Ishikawa (cell line): ENCODE data around the gene FGF4.

Experiments used
- CEBPB ChIP-seq: IDR thresholded peaks from 2 replicates; pipeline ENCODE4 v1.6.1; 2012
- CREB1 ChIP-seq: IDR thresholded peaks from 2 replicates; pipeline ENCODE4 v1.6.1; 2012; ENCODE audit warnings: low read depth
- EGR1 ChIP-seq: IDR thresholded peaks from 2 replicates; pipeline ENCODE4 v1.6.1; 2012
- EP300 ChIP-seq: IDR thresholded peaks from 2 replicates; pipeline ENCODE4 v1.6.1; 2012; ENCODE audit warnings: borderline replicate concordance
- FOXM1 ChIP-seq: IDR thresholded peaks from 2 replicates; pipeline ENCODE4 v1.6.1; 2012; ENCODE audit warnings: low read depth, borderline replicate concordance
- MAX ChIP-seq: IDR thresholded peaks from 2 replicates; pipeline ENCODE4 v1.6.1; 2012
- NFIC ChIP-seq: IDR thresholded peaks from 2 replicates; pipeline ENCODE4 v1.6.1; 2012
- RAD21 ChIP-seq: IDR thresholded peaks from 2 replicates; pipeline ENCODE4 v1.6.1; 2012; ENCODE audit warnings: low read depth
- REST ChIP-seq: IDR thresholded peaks from 2 replicates; pipeline ENCODE4 v1.6.1; 2012; ENCODE audit warnings: low read depth, mild to moderate bottlenecking
- TAF1 ChIP-seq: IDR thresholded peaks from 2 replicates; pipeline ENCODE4 v1.6.1; 2012; ENCODE audit warnings: low read depth, mild to moderate bottlenecking
- TCF12 ChIP-seq: IDR thresholded peaks from 2 replicates; pipeline ENCODE4 v1.6.1; 2012; ENCODE audit warnings: low read depth
- TEAD4 ChIP-seq: IDR thresholded peaks from 2 replicates; pipeline ENCODE4 v1.6.1; 2012
- USF1 ChIP-seq: IDR thresholded peaks from 2 replicates; pipeline ENCODE4 v1.6.1; 2012
- YY1 ChIP-seq: IDR thresholded peaks from 2 replicates; pipeline ENCODE4 v1.6.1; 2012; ENCODE audit warnings: low read depth
- ZBTB7A ChIP-seq: IDR thresholded peaks from 2 replicates; pipeline ENCODE4 v1.6.1; 2012; ENCODE audit warnings: low read depth

Gene FGF4

GRCh38 chr11:69750875-69751597 is 24.1 kb downstream of the FGF4 start:
- no peak for TF ChIP-seq CREB1
- TF ChIP-seq USF1, result no peak
- no peak for TF ChIP-seq RAD21
- no peak for TF ChIP-seq EGR1
- no peak for TF ChIP-seq REST
- TF ChIP-seq YY1, result no peak
- TF ChIP-seq EP300, result no peak
- no peak for TF ChIP-seq TCF12
- TF ChIP-seq TEAD4, result no peak
- TF ChIP-seq MAX, result no peak
- no peak for TF ChIP-seq CEBPB
- no peak for TF ChIP-seq NFIC
- no peak for TF ChIP-seq ZBTB7A
- no peak for TF ChIP-seq TAF1

- TF ChIP-seq NFIC (no peak), REST (no peak), EP300 (no peak), TCF12 (no peak), MAX (no peak), CREB1 (no peak), ZBTB7A (no peak), FOXM1 (no peak)
Observed at GRCh38 chr11:69750108-69750850, 24.9 kb downstream of the FGF4 start.

- TF ChIP-seq EP300 (no peak), YY1 (no peak), EGR1 (no peak), USF1 (no peak), FOXM1 (no peak), MAX (no peak), TAF1 (no peak), TEAD4 (no peak), ZBTB7A (no peak), REST (no peak), TCF12 (no peak), CEBPB (no peak), CREB1 (no peak), NFIC (no peak), RAD21 (no peak)
Observed at GRCh38 chr11:69748637-69749036, 26.5 kb downstream of the FGF4 start.
